ENCODE results near the gene POLR3H.

The POLR3H gene

DNA sequence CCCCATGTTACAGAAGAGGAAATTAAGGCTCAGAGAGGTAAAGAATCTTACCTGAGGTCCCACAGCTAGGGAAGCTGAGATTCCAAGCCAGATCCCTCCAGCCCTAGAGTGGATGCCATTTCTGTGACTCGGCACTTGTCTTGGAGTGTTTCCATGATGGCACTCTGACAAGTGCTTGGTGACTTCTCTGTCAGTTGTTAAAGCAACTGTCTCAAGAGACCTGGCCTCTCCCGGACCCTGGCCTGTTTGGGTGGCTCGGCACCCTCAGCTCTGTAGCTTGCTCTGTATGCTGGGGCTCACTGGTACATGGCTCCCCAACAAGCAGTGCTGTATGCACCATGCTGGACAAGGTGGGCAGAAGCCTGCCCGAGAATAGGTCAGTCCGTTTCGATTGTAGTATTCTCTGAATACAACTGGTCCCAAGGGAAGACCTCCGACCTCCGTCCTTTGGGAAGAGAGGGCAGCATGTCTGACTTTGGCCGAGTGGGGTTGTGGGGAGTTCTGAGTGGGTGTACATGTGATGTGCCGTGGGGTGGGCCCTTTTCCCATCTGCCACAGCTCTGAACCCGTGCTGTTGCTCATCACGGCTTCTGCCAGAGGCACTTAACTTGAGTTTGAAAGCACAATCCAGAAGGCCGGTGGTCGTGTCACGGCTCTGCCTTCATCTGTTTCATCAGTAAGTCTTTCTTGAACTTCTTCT is 63.0 kb downstream of the POLR3H start:
- no peak for DNase-seq (ENCODE audit: low spot score)

DNA sequence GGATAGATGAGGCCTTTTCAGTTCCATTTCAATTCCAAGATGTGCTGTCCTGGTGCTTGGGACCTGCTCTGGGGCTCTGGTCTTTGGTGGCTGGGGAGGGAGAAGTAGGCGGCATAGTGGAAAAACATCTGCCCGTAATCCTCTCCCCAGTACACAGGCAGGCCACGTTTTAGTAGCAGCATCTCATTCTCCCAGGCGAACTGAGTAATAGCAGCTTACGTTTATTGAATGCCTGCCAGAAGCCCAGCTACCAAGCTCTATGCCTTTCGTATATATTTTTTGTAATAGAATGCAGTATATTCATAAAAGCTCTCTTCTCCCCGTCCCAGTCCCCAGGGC is 63.9 kb downstream of the POLR3H start:
- DNase-seq (ENCODE audit: low spot score), result no peak

- no peak for DNase-seq (ENCODE audit: low spot score)
These were observed 64.4 kb downstream of the POLR3H start for GRCh38 chr22:41479671-41480396.

- no peak for DNase-seq (ENCODE audit: low spot score)
These were observed 65.3 kb downstream of the POLR3H start for GRCh38 chr22:41478891-41479521.

DNA sequence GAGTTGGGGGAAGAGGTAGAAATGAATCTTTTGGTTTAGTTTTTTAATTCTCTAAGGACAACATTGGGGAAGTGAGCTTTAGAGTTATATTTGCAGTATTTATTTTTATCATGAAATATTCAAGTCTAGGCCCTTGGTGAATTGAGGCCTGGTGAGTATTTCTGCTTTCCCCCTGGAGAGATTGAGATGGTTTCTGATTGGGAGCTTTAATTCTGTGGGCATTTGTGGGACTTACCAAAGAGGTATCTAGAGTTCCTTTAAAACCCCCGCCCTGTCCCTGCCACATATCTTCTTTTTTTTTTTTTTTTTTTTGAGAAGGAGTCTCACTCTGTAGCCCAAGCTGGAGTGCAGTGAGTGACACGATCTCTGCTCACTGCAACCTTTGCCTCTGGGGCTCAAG is 65.8 kb downstream of the POLR3H start:
- no peak for DNase-seq (ENCODE audit: low spot score)
